Tibial artery (tissue), 4 donors: Measurements from ENCODE around the gene GALNT11.

Experiments
- DNase-seq, 2 donors: peaks; one replicate each; pipeline ENCODE4 v3.0.0-alpha.2; 2019
- H3K27ac ChIP-seq, 2 donors: fragments of 200-600 bp; sonication (generic) in 1 of 2; 1 replicate in 1 of 2; 2 replicates in 1 of 2; pipeline ENCODE4 v1.5.1; 2018 to 2019; ENCODE audit warnings: mild to moderate bottlenecking in 1 of 2
- H3K27me3 ChIP-seq, 2 donors: fragments of 200-600 bp; sonication (generic) in 1 of 2; one replicate each; pipeline versions ENCODE4 v1.5.1 to v1.6.0; 2016 to 2019
- H3K36me3 ChIP-seq, 3 donors: fragments of 200-600 bp; sonication (generic) in 2 of 3; one replicate each; pipeline ENCODE4 v1.5.1; 2016 to 2019; ENCODE audit warnings: mild to moderate bottlenecking in 2 of 3
- H3K4me1 ChIP-seq, 4 donors: fragments of 200-600 bp; sonication (generic) in 2 of 4; 1 replicate in 3 of 4; 2 replicates in 1 of 4; pipeline ENCODE4 v1.5.1; 2016 to 2019
- H3K4me3 ChIP-seq, 2 donors: fragments of 200-600 bp; sonication (generic) in 1 of 2; 1 replicate in 1 of 2; 2 replicates in 1 of 2; pipeline ENCODE4 v1.5.1; 2018 to 2019; ENCODE audit warnings: mild to moderate bottlenecking in 2 of 2
- H3K9me3 ChIP-seq, 3 donors: fragments of 200-600 bp; sonication (generic) in 1 of 3; one replicate each; pipeline ENCODE4 v1.5.1; 2016 to 2019
- intact Hi-C: fragments of 100-400 bp; cut with DNase I; formaldehyde crosslinking; loops from one replicate; pipeline ENCODE4 v1.15.0; 2023; ENCODE audit warnings: low total_unique reads
- TF ChIP-seq, protein P1 (sequence below), 2 experiments: fragments of 200-600 bp in 1 of 2; fragments of 450-650 bp in 1 of 2; IDR thresholded peaks; one replicate each; pipeline ENCODE4 v1.5.1; 2017 to 2019; ENCODE audit warnings: antibody characterized with exemption in 2 of 2, mild to moderate bottlenecking in 1 of 2, moderate library complexity in 1 of 2

GALNT11 gene

DNA sequence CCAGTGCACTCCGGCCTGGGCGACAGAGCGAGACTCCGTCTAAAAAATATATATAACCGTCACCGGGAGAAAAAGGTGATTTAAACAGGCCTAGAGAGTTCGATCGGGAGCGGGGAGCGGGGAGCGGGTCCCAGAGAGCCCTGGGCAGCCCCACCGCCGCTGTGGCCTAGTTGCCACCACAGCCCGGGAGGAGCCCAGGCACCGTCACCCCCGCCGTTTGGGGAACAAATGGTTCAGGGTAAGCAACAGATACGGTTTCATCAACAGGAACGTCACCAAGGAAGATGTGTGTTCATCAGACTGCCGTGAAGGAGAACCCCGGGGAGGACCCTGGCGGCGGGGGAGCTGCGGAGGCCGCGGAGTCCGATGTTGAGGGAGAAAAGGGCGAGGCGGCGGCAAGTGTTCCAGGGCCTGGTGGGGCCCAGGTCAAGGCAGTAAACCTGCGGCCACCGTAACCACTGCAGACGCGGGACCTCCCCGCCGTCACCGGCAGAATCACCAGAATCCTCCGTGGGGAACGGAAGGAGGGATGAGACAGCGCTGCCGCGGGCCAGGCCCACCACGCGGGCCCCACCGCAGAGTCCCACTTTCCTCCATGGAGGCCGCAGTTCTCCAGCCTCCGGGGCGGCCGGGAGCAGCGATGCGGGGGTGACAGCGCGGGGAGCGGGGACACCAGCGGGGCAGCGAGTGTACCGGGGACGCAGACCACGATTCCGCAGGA is 103.4 kb downstream of the GALNT11 start:
- Histone ChIP-seq H3K27ac (no peak overlapping the region), H3K9me3 (peaks cover 0 to 9% (median 5%) of the 10 kb centered on the region in 3 donors), H3K27me3 (no peaks in the 10 kb centered on the region), H3K4me1 (no peaks in the 10 kb centered on the region), H3K36me3 (peaks cover 51 to 92% (median 75%) of the 10 kb centered on the region in 3 donors), H3K4me3 (no peak overlapping the region)
- intact Hi-C loops = no loop called here
- TF ChIP-seq, protein P1, sequence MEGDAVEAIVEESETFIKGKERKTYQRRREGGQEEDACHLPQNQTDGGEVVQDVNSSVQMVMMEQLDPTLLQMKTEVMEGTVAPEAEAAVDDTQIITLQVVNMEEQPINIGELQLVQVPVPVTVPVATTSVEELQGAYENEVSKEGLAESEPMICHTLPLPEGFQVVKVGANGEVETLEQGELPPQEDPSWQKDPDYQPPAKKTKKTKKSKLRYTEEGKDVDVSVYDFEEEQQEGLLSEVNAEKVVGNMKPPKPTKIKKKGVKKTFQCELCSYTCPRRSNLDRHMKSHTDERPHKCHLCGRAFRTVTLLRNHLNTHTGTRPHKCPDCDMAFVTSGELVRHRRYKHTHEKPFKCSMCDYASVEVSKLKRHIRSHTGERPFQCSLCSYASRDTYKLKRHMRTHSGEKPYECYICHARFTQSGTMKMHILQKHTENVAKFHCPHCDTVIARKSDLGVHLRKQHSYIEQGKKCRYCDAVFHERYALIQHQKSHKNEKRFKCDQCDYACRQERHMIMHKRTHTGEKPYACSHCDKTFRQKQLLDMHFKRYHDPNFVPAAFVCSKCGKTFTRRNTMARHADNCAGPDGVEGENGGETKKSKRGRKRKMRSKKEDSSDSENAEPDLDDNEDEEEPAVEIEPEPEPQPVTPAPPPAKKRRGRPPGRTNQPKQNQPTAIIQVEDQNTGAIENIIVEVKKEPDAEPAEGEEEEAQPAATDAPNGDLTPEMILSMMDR (IDR thresholded peaks at IDR 0.05) = no peak
- DNase-seq = no peak

DNA sequence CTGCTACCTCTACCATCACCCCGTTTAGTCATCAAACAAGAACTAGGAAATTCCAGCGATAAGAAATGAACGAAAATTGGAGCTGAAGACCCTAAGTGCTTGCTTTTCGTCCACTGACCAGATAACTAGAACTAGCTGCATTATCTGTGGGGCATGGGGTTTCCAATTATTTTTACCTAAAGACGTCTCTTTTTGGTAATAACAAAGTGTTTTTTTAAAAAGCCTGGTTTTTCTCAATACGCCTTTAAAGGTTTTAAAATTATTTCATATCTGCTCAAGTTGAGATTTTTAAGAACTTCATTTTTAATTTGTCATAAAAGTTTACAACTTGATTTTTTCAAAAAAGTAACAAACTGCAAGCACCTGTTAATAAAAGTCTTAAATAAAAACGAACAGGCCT is 104.2 kb downstream of the GALNT11 start:
- TF ChIP-seq, protein P1 (IDR thresholded peaks at IDR 0.05) = no peak
- intact Hi-C loops = no loop called here
- no peak overlapping the region for H3K27ac ChIP-seq
- H3K36me3 ChIP-seq = peaks cover 45 to 87% (median 71%) of the 10 kb centered on the region in 3 donors
- no peak for DNase-seq
- no peaks in the 10 kb centered on the region for H3K27me3 ChIP-seq
- no peak overlapping the region for H3K4me3 ChIP-seq
- no peaks in the 10 kb centered on the region for H3K4me1 ChIP-seq
- H3K9me3 ChIP-seq = peaks cover 0 to 6% (median 1%) of the 10 kb centered on the region in 3 donors

DNA sequence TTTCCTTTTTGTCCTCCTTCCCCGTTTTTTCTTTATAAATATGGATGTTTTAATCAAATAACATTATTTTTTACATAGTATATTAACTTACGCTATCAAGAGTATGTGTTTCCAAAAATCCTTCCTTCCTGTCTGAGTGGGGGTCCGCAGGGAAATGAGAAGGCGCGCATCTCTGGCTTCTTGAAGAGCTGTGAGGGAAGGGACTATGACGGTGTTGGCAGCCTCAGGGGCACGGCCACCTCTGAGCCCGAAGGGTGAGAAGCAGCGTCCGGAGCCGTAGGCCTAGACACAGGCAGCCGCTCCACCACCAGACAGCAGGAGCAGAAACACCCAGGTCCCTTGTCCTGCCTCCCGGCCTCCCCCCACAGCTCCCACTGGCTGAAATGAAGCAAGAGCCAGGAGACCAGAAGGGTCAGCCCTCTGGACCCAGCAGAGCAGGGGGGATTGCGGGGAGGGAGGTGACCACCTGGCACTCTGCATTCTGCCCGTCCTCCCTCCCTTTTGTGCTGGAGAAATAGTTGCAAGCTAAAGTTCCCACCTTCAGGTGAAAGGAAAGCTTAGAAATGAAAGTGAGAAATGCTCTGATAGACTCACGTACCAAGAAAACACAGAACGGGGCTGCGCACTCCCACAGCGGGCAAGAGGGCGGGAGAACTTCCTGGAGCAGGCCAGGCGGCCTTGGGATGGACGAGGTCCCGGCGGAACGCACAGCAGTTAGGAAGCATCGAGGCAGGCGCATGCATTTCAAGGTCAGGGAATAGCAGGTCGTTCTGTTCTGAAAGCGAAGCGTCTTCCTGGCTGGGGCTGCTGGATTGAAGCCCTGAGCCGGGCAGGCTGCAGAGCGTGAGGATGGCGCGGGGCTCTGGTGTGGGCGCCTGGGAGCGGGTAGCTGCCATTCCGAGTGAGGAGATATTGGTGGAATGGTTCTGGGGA is 105.5 kb downstream of the GALNT11 start:
- TF ChIP-seq, protein P1 (IDR thresholded peaks at IDR 0.05) = no peak
- intact Hi-C loops = no loop called here
- Histone ChIP-seq H3K4me3 (no peak overlapping the region), H3K4me1 (no peaks in the 10 kb centered on the region), H3K9me3 (no peaks in the 10 kb centered on the region), H3K27me3 (no peaks in the 10 kb centered on the region), H3K27ac (no peak overlapping the region), H3K36me3 (peaks cover 41 to 77% (median 62%) of the 10 kb centered on the region in 3 donors)
- no peak for DNase-seq

DNA sequence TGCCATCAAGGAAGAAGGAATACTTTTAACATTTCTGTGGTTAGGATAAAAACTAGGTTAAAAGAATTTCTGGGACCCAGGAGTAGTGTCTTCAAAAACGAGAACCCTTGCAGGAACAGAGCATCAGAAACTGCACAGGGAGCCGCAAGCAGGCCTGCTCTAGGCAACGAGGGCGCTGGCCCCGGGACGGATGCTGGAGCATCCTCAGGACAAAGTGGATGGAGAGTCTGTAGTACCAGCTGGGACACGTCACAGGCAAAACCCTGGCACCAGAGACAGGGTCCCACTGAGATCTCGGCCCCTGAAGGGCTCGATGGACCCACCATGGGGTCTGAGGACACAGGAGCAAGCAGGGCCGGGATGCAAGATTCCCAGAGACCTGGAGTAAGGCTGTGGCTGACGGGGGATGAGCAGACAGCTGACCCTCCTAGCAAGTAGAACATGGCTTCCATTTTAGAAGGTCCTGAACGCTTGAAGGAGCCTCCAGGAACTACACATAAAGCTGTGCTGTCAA is 106.6 kb downstream of the GALNT11 start:
- Histone ChIP-seq H3K9me3 (no peaks in the 10 kb centered on the region), H3K27me3 (no peaks in the 10 kb centered on the region), H3K4me1 (peaks cover 0 to 2% (median 0%) of the 10 kb centered on the region in 4 donors), H3K27ac (no peak overlapping the region), H3K4me3 (no peak overlapping the region), H3K36me3 (peaks cover 40 to 71% (median 51%) of the 10 kb centered on the region in 3 donors)
- no peak for DNase-seq
- TF ChIP-seq, protein P1 (IDR thresholded peaks at IDR 0.05) = no peak
- intact Hi-C loops = no loop called here

DNA sequence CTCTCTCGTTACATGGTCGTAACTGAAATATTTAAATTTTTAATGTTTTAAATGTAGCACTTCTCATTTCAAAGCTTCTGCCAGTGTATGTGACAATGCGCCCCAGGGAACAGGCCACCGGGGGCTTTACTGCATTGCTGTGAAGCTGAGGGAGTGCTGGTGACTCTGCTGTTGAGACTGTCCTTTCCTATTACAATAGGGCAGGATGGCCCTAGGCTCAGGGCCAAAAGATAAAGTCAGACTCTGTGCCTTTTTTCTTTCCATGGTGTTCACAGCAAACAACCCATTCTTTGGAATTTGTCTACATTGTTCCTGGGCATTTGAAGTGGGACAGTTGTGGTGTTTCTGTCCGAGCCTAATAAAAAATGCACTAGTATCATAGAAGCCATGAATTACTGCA is 107.3 kb downstream of the GALNT11 start:
- Histone ChIP-seq H3K9me3 (no peaks in the 10 kb centered on the region), H3K4me1 (peaks cover 0 to 6% (median 0%) of the 10 kb centered on the region in 4 donors), H3K27ac (no peak overlapping the region), H3K27me3 (no peaks in the 10 kb centered on the region), H3K36me3 (peaks cover 33 to 71% (median 53%) of the 10 kb centered on the region in 3 donors), H3K4me3 (no peak overlapping the region)
- intact Hi-C loops = no loop called here
- TF ChIP-seq, protein P1 (IDR thresholded peaks at IDR 0.05) = no peak
- no peak for DNase-seq
